H1 (cell line): Measurements from ENCODE around the gene OR2T11. TPM values are rescaled to one million over a fixed set of nuclear protein-coding genes. Genes with fewer than 3 reads are reported as not detected.
"Not testable (repeated sequence)": the region's sequence is repeated elsewhere in the genome, so short reads cannot be mapped to it uniquely, and the experiment has no call there.

Source experiments
- CTCF ChIA-PET: fragments of 300-600 bp; sonication (Branson Sonifier 250); formaldehyde crosslinking; loops from one replicate; lab custom pipeline; 2021; ENCODE audit not compliant: partially characterized antibody; lab: Charles Lee
- POLR2A ChIA-PET: fragments of 300-600 bp; sonication (Branson Sonifier 250); formaldehyde crosslinking; loops from one replicate; lab custom pipeline; 2021; ENCODE audit warnings: inconsistent platforms; ENCODE audit not compliant: partially characterized antibody; lab: Charles Lee
- DNase-seq, 2 experiments: peaks; one replicate each; pipeline versions ENCODE4 v3.0.0 to v3.0.0-alpha.2; 2010 to 2022; ENCODE audit warnings: low spot score in 2 of 2, low read depth in 1 of 2, mixed read lengths in 1 of 2
- FAIRE-seq: peaks from 2 replicates; lab custom pipeline; 2011; peaks lifted over from hg19 to GRCh38; lab: Jason Lieb, UNC
- H2AFZ ChIP-seq: 2 replicates; pipeline ENCODE4 v1.8.1; 2012; ENCODE audit warnings: low read length, inconsistent platforms
- H2AK5ac ChIP-seq: 2 replicates; pipeline ENCODE4 v1.6.1; 2013; ENCODE audit warnings: low read depth, low read length
- H2BK120ac ChIP-seq: replicated peaks from 2 replicates; pipeline ENCODE3; 2013; ENCODE audit warnings: low read depth, low read length, inconsistent platforms
- H2BK12ac ChIP-seq: 2 replicates; pipeline ENCODE4 v1.6.1; 2013; ENCODE audit warnings: low read depth, low read length
- H2BK15ac ChIP-seq: 2 replicates; pipeline ENCODE4 v1.6.1; 2013; ENCODE audit warnings: low read length
- H2BK20ac ChIP-seq: 2 replicates; pipeline ENCODE4 v1.6.1; 2013; ENCODE audit warnings: low read length
- H2BK5ac ChIP-seq: 2 replicates; pipeline ENCODE4 v1.6.1; 2013; ENCODE audit warnings: low read depth, low read length
- H3K14ac ChIP-seq: 2 replicates; pipeline ENCODE4 v1.6.1; 2013; ENCODE audit warnings: inconsistent platforms; ENCODE audit not compliant: insufficient read length
- H3K18ac ChIP-seq: 2 replicates; pipeline ENCODE4 v1.6.1; 2013; ENCODE audit warnings: low read length; ENCODE audit errors: extremely low read depth
- H3K23ac ChIP-seq: 2 replicates; pipeline ENCODE4 v1.6.1; 2013; ENCODE audit warnings: inconsistent platforms; ENCODE audit not compliant: insufficient read length
- H3K23me2 ChIP-seq: 2 replicates; pipeline ENCODE4 v1.6.1; 2013; ENCODE audit warnings: low read depth, low read length
- H3K27ac ChIP-seq: 2 replicates; pipeline ENCODE4 v1.6.1; 2011; ENCODE audit warnings: low read depth, low read length, inconsistent platforms
- H3K27me3 ChIP-seq, 4 experiments: replicated peaks in 1 of 4; 1 replicate in 1 of 4; 2 replicates in 3 of 4; pipeline versions ENCODE4 v1.6.1 to v1.8.1; 2011 to 2013; ENCODE audit warnings: low read length in 3 of 4, mild to moderate bottlenecking in 3 of 4, inconsistent platforms in 2 of 4, mixed read lengths in 2 of 4, moderate library complexity in 1 of 4; ENCODE audit not compliant: control insufficient read depth in 3 of 4, insufficient read depth in 3 of 4; ENCODE audit errors: extremely low read depth in 1 of 4
- H3K36me3 ChIP-seq, 4 experiments: 2 replicates each; pipeline versions ENCODE4 v1.6.1 to v1.8.1; 2011 to 2013; ENCODE audit warnings: mild to moderate bottlenecking in 4 of 4, low read length in 3 of 4, moderate library complexity in 2 of 4, control low read depth in 1 of 4, inconsistent platforms in 1 of 4; ENCODE audit not compliant: insufficient read depth in 4 of 4, control insufficient read depth in 2 of 4
- H3K4ac ChIP-seq: replicated peaks from 2 replicates; pipeline ENCODE3; 2013; ENCODE audit warnings: low read length, low read depth, mixed read lengths, inconsistent platforms; ENCODE audit not compliant: insufficient read length
- H3K4me1 ChIP-seq, 4 experiments: replicated peaks in 1 of 4; 1 replicate in 1 of 4; 2 replicates in 3 of 4; pipeline versions ENCODE4 v1.6.1 to v1.8.1; 2011 to 2013; ENCODE audit warnings: low read length in 3 of 4, inconsistent platforms in 2 of 4, mixed read lengths in 1 of 4; ENCODE audit not compliant: insufficient read depth in 4 of 4, control insufficient read depth in 3 of 4
- H3K4me2 ChIP-seq, 2 experiments: 2 replicates each; pipeline versions ENCODE4 v1.6.1 to v1.8.1; 2011 to 2013; ENCODE audit warnings: low read depth in 2 of 2, low read length in 2 of 2, control low read depth in 1 of 2, inconsistent platforms in 1 of 2, mild to moderate bottlenecking in 1 of 2; ENCODE audit not compliant: insufficient read depth in 1 of 2
- H3K4me3 ChIP-seq, 4 experiments: fragments of 200-600, 300-600 bp in 1 of 4; sonication (generic), shearing (Covaris generic), sonication (Bioruptor Twin) in 1 of 4; 2 replicates each; pipeline versions ENCODE4 v1.5.1 to v1.8.1; 2011 to 2016; ENCODE audit warnings: low read length in 4 of 4, low read depth in 3 of 4, control low read depth in 2 of 4, inconsistent platforms in 2 of 4, mild to moderate bottlenecking in 2 of 4, mixed read lengths in 1 of 4, moderate library complexity in 1 of 4; ENCODE audit not compliant: insufficient read depth in 2 of 4; ENCODE audit errors: extremely low read depth in 1 of 4
- H3K56ac ChIP-seq: replicated peaks from 2 replicates; pipeline ENCODE3; 2013; ENCODE audit warnings: low read depth, mild to moderate bottlenecking, mixed read lengths, low read length, inconsistent platforms; ENCODE audit not compliant: insufficient read length
- H3K79me1 ChIP-seq: 2 replicates; pipeline ENCODE4 v1.6.1; 2013; ENCODE audit warnings: low read depth, low read length, control low read depth
- H3K79me2 ChIP-seq, 2 experiments: 2 replicates each; pipeline versions ENCODE4 v1.6.1 to v1.8.1; 2012 to 2013; ENCODE audit warnings: low read length in 2 of 2, mild to moderate bottlenecking in 2 of 2, inconsistent platforms in 1 of 2; ENCODE audit not compliant: insufficient read depth in 2 of 2, control insufficient read depth in 1 of 2
- H3K9ac ChIP-seq, 4 experiments: replicated peaks in 1 of 4; 1 replicate in 1 of 4; 2 replicates in 3 of 4; pipeline versions ENCODE4 v1.6.1 to v1.8.1; 2011 to 2013; ENCODE audit warnings: low read depth in 3 of 4, low read length in 3 of 4, control low read depth in 2 of 4, mild to moderate bottlenecking in 2 of 4, moderate library complexity in 2 of 4, inconsistent platforms in 1 of 4; ENCODE audit errors: extremely low read depth in 1 of 4
- H3K9me3 ChIP-seq, 2 experiments: 2 replicates each; pipeline versions ENCODE4 v1.6.1 to v1.8.1; 2012 to 2013; ENCODE audit warnings: mild to moderate bottlenecking in 2 of 2, moderate library complexity in 2 of 2, control low read depth in 1 of 2, inconsistent platforms in 1 of 2, low read depth in 1 of 2, low read length in 1 of 2, mixed read lengths in 1 of 2; ENCODE audit not compliant: insufficient read depth in 2 of 2
- H4K20me1 ChIP-seq, 2 experiments: replicated peaks in 1 of 2; 2 replicates each; pipeline versions ENCODE3 to v1.8.1; 2011 to 2013; ENCODE audit warnings: inconsistent platforms in 2 of 2, low read length in 2 of 2, mild to moderate bottlenecking in 1 of 2; ENCODE audit not compliant: insufficient read depth in 2 of 2, control insufficient read depth in 1 of 2
- H4K5ac ChIP-seq: 2 replicates; pipeline ENCODE4 v1.6.1; 2013; ENCODE audit warnings: low read length, low read depth, mixed read lengths, inconsistent platforms; ENCODE audit not compliant: insufficient read length
- H4K8ac ChIP-seq: 2 replicates; pipeline ENCODE4 v1.8.0; 2013; ENCODE audit warnings: mild to moderate bottlenecking, moderate library complexity, low read length, inconsistent platforms; ENCODE audit not compliant: insufficient read depth; ENCODE audit errors: extremely low read depth
- H4K91ac ChIP-seq: replicated peaks from 2 replicates; pipeline ENCODE3; 2013; ENCODE audit warnings: low read length, mixed read lengths, inconsistent platforms; ENCODE audit not compliant: insufficient read length
- WGBS, 2 experiments: shearing (Covaris generic) in 1 of 2; methylation state at CpG; one replicate each; pipeline versions ENCODE4 v1.1.6 to v1.1.7; 2013 to 2015; ENCODE audit warnings: low lambda C conversion rate in 2 of 2, mixed read lengths in 2 of 2, inconsistent platforms in 1 of 2, low coverage in 1 of 2, missing lambda C conversion rate in 1 of 2; ENCODE audit not compliant: insufficient replicate concordance in 2 of 2, insufficient coverage in 1 of 2, insufficient read length in 1 of 2; ENCODE audit errors: extremely low coverage in 1 of 2, missing lambda C conversion rate in 1 of 2; 5-methylcytosine and 5-hydroxymethylcytosine counted together
- polyA plus RNA-seq, 7 experiments: library from polyadenylated mRNA; depleted of rRNA in 3 of 7; stranded (reverse) in 5 of 7; unstranded in 2 of 7; fragments of >200 nt in 5 of 7; fragments of 200-250 nt in 2 of 7; gene quantifications; 1 replicate in 5 of 7; 2 replicates in 1 of 7; 4 replicates in 1 of 7; pipeline versions ENCODE4 v1.2.1 to v1.2.3, GENCODE V29; 2011 to 2013; ENCODE audit warnings: missing spikeins in 2 of 7, mixed read lengths in 2 of 7
- total RNA-seq: library from RNA; stranded (reverse); fragmentation: NEBNext Ultra II Directional; extraction: Animal tissue kit (Norgen Biotek cat#: 25700); gene quantifications from 2 replicates; pipeline ENCODE4 v1.2.1, GENCODE V29; 2021

The OR2T11 gene
- total and polyA plus RNA-seq, 2 of the 8 experiments (the other 6 are each of a cell fraction or from before 2014, with no cell fraction given): not detected

- CTCF ChIA-PET, H3K79me2 ChIP-seq, FAIRE-seq, H2BK15ac ChIP-seq, H4K8ac ChIP-seq, H2BK5ac ChIP-seq, H3K4ac ChIP-seq, H3K18ac ChIP-seq, H3K23ac ChIP-seq, H3K79me1 ChIP-seq, H3K4me2 ChIP-seq, H4K20me1 ChIP-seq, H3K36me3 ChIP-seq, H4K5ac ChIP-seq, DNase-seq, H2AK5ac ChIP-seq, H3K4me1 ChIP-seq, H3K9me3 ChIP-seq, H3K14ac ChIP-seq, H2BK20ac ChIP-seq, POLR2A ChIA-PET, H3K23me2 ChIP-seq, H3K56ac ChIP-seq, H2BK120ac ChIP-seq, H2AFZ ChIP-seq, H3K4me3 ChIP-seq, H4K91ac ChIP-seq, H3K27ac ChIP-seq, H2BK12ac ChIP-seq, H3K27me3 ChIP-seq, H3K9ac ChIP-seq: not testable (repeated sequence)
- WGBS, 2 experiments: no CpG with 5 or more reads among the region's 1 CpG
These were observed 14.1 kb upstream of the OR2T11 start for GRCh38 chr1:248648770-248649536.

GRCh38 chr1:248645178-248645577, 10.3 kb upstream of the OR2T11 start, which contains the start of gene OR2T35:
Gene OR2T35 (minus strand): TSS chr1:248645278. CDS start chr1:248639258, 6,020 bp downstream.
- H3K36me3 ChIP-seq, DNase-seq, H3K23me2 ChIP-seq, H3K79me2 ChIP-seq, H2AK5ac ChIP-seq, H3K4me2 ChIP-seq, H2AFZ ChIP-seq, FAIRE-seq, H3K27me3 ChIP-seq, H2BK20ac ChIP-seq, H3K23ac ChIP-seq, H3K4me3 ChIP-seq, H3K9me3 ChIP-seq, H4K8ac ChIP-seq, H2BK15ac ChIP-seq, H4K91ac ChIP-seq, POLR2A ChIA-PET, H2BK5ac ChIP-seq, CTCF ChIA-PET, H3K4me1 ChIP-seq, H3K27ac ChIP-seq, H2BK12ac ChIP-seq, H3K56ac ChIP-seq, H3K18ac ChIP-seq, H3K4ac ChIP-seq, H3K14ac ChIP-seq, H3K79me1 ChIP-seq, H3K9ac ChIP-seq, H2BK120ac ChIP-seq, H4K5ac ChIP-seq, H4K20me1 ChIP-seq: not testable (repeated sequence)
- WGBS, 2 experiments: no CpG with 5 or more reads among the region's 3 CpGs
